Activated CD4-positive, alpha-beta memory T cell treated with anti-CD3 and anti-CD28 coated beads for 36 hours (primary cell): ENCODE data around the gene EHD4. TPM values are rescaled to one million over a fixed set of nuclear protein-coding genes. Genes with fewer than 3 reads are reported as not detected.

ENCODE experiments used
- CTCF ChIA-PET: fragments of 350-600 bp; sonication (Branson Sonifier 250); formaldehyde crosslinking; loops from one replicate; lab custom pipeline; 2021; ENCODE audit warnings: antibody characterized with exemption, inconsistent platforms; lab: Charles Lee
- POLR2A ChIA-PET: fragments of 350-600 bp; sonication (Branson Sonifier 250); formaldehyde crosslinking; loops from one replicate; lab custom pipeline; 2021; ENCODE audit warnings: antibody characterized with exemption; lab: Charles Lee
- DNase-seq: peaks from one replicate; pipeline ENCODE4 v3.0.0-alpha.2; 2020
- H3K27ac Mint-ChIP-seq: one replicate; pipeline ENCODE4 v1.8.0; 2021; ENCODE audit warnings: mixed read lengths
- H3K27me3 Mint-ChIP-seq: one replicate; pipeline ENCODE4 v1.8.0; 2021; ENCODE audit warnings: mixed read lengths
- H3K36me3 Mint-ChIP-seq: one replicate; pipeline ENCODE4 v1.8.0; 2021; ENCODE audit warnings: mixed read lengths
- H3K4me1 Mint-ChIP-seq: one replicate; pipeline ENCODE4 v1.8.0; 2021; ENCODE audit warnings: low read depth, mixed read lengths
- H3K4me3 Mint-ChIP-seq: one replicate; pipeline ENCODE4 v1.8.0; 2021; ENCODE audit warnings: mild to moderate bottlenecking, mixed read lengths
- H3K9me3 Mint-ChIP-seq: one replicate; pipeline ENCODE4 v1.8.0; 2021; ENCODE audit warnings: mixed read lengths
- intact Hi-C: fragments of 100-400 bp; cut with micrococcal nuclease; formaldehyde crosslinking; loops from one replicate; pipeline ENCODE4 v1.15.1; 2023
- total RNA-seq, 2 experiments: library from RNA; stranded (reverse); gene quantifications; one replicate each; pipeline ENCODE4 v1.2.3, GENCODE V29; 2021

Gene EHD4
- total RNA-seq, 2 experiments from 2014 or later = 43.6 to 45.0 TPM

DNA sequence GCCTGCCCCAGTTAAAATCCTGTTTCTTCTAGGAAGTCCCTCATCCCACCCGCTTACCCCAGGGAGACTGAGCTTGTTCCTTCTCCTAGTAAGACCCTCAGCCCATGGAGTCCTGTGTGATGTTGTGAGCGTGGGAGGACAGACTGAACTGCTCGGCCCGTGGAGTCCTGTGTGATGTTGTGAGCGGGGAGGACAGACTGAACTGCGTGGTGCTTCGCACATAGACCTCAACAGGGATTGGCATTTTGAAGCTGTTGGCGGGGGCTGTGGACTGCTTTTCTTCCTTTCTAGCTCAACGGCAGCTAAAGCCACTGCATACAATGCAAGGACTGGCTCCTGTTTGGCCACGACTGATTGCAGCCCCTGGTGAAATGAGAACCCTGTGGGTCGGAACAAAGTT, 76.9 kb downstream of the EHD4 start:
- Mint-ChIP-seq H3K4me1 (peaks cover 33% of the 10 kb centered on the region), H3K4me3 (no peak overlapping the region), H3K36me3 (peaks cover 13% of the 10 kb centered on the region), H3K27me3 (no peaks in the 10 kb centered on the region), H3K27ac (peak overlapping the region; percentile 84), H3K9me3 (no peaks in the 10 kb centered on the region)
- DNase-seq = no peak
- POLR2A ChIA-PET = no interaction called here
- CTCF ChIA-PET = interaction anchor here (1.4 to 2.2 kb wide), 3 partner anchors 8 to 84 kb away, joined by 3 to 16 read pairs (median 6); no protein-coding TSS in a partner anchor
- intact Hi-C loops = no loop called here

DNA sequence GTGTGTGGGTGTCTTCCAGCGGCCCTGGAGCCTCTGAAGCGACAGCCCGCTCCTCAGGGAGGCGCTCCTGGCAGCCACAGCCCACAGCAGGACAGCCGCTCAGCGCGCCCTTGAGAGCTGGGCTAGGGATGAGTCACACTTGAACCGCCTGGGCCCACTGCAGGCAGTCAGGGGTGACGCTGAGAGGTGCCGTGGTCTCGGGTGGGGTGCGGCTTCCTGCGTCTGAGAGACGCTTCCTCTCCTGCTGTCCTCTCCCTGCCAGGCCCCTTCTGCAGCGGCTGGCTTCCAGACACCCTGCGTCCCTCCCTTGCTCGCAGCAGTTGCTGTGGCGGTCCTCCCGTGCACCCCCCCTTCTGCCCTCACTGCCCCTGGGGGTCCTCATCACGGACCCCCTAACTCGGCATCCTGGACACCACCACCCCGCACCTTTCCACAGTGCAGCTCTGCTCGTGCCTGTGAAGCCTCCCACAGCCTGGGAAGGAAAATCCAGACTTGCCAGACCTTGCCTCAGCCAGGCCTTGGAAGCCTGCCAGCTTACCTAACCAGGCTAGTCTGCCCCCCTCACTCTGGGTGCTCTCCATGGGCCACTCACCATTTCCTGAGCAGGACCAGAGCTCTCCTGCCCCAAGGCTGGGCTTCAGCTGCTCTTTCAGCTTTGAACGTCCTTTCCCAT, 77.4 kb downstream of the EHD4 start:
- ChIA-PET POLR2A (no interaction called here), CTCF (interaction anchor here (0.7 to 2.2 kb wide), 4 partner anchors 8 to 83 kb away, joined by 3 to 16 read pairs (median 5); no protein-coding TSS in a partner anchor)
- no peaks in the 10 kb centered on the region for H3K9me3 Mint-ChIP-seq
- H3K4me1 Mint-ChIP-seq = peaks cover 33% of the 10 kb centered on the region
- peak overlapping the region; percentile 84 for H3K27ac Mint-ChIP-seq
- intact Hi-C loops = no loop called here
- H3K4me3 Mint-ChIP-seq = peak overlapping the region; percentile 29
- DNase-seq = peak; percentile 87
- no peaks in the 10 kb centered on the region for H3K27me3 Mint-ChIP-seq
- peaks cover 13% of the 10 kb centered on the region for H3K36me3 Mint-ChIP-seq

GRCh38 chr15:41894251-41894790, 78.0 kb downstream of the EHD4 start:
- H3K27me3 Mint-ChIP-seq = no peaks in the 10 kb centered on the region
- no peaks in the 10 kb centered on the region for H3K9me3 Mint-ChIP-seq
- CTCF ChIA-PET = interaction anchor here (0.7 to 2.2 kb wide), 3 partner anchors 11 to 83 kb away, joined by 4 to 16 read pairs (median 6); no protein-coding TSS in a partner anchor
- peak overlapping the region; percentile 84 for H3K27ac Mint-ChIP-seq
- POLR2A ChIA-PET = no interaction called here
- H3K36me3 Mint-ChIP-seq = peaks cover 13% of the 10 kb centered on the region
- peak overlapping the region; percentile 29 for H3K4me3 Mint-ChIP-seq
- intact Hi-C loops = no loop called here
- peaks cover 33% of the 10 kb centered on the region for H3K4me1 Mint-ChIP-seq
- no peak for DNase-seq

DNA sequence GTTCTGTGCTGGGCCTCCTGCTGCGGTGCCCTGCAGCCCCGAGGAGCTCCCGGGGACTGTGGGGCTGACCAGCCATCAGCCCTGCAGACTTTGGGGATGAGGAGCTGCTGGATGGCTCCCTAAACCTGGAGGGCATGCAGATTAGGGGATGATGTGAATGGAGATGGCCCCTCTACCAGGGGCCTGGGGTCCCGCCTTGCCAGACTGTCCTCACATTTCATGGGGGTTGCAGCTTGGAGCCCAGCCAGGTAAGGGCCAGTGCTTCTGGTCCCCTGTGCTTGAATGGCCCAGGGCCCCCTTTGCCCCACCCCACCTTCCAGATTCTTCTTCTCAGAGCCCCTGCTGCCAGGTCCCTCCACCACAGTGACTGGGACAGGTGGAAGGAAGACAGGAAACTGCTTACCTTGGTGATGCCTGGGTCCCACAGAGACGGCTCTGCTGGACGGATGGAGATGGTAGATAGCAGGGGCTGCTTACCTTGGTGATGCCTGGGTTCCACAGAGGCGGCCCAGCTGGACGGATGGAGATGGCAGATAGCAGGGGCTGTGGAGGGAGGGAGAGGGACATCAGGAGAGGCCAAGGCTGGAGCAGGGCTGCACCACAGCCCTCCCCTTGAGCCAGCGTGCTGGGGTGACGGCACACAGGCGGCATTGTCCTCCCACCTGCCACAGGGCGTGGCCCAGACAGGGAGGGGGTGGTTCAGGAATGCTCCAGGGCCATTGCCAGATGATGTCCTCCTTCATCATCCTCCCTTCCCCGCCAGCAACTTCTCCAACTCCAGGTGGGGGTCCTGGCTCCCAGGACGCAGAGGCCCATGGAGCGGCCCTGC, 78.7 kb downstream of the EHD4 start, which contains the start of gene SPTBN5:
SPTBN5 (minus strand) TSS at position 632 of the 829 bp plus-strand sequence; CDS start at position 76, 556 bp downstream.
- no peaks in the 10 kb centered on the region for H3K27me3 Mint-ChIP-seq
- POLR2A ChIA-PET = interaction anchor here (0.6 to 1.1 kb wide), 2 partner anchors 23 to 79 kb away, joined by 3 read pairs; partner anchors contain the start of gene EHD4
- peak within 1 kb of the TSS; percentile 38 for H3K4me3 Mint-ChIP-seq
- H3K4me1 Mint-ChIP-seq = peaks cover 37% of the 10 kb centered on the region
- intact Hi-C loops = no loop called here
- no peaks in the 10 kb centered on the region for H3K9me3 Mint-ChIP-seq
- peaks cover 9% of the 10 kb centered on the region for H3K36me3 Mint-ChIP-seq
- CTCF ChIA-PET = interaction anchor here (1.0 to 2.4 kb wide), 5 partner anchors 8 to 82 kb away, joined by 3 to 16 read pairs (median 6); no protein-coding TSS in a partner anchor
- no peak for DNase-seq
- H3K27ac Mint-ChIP-seq = peak within 1 kb of the TSS; percentile 84

DNA sequence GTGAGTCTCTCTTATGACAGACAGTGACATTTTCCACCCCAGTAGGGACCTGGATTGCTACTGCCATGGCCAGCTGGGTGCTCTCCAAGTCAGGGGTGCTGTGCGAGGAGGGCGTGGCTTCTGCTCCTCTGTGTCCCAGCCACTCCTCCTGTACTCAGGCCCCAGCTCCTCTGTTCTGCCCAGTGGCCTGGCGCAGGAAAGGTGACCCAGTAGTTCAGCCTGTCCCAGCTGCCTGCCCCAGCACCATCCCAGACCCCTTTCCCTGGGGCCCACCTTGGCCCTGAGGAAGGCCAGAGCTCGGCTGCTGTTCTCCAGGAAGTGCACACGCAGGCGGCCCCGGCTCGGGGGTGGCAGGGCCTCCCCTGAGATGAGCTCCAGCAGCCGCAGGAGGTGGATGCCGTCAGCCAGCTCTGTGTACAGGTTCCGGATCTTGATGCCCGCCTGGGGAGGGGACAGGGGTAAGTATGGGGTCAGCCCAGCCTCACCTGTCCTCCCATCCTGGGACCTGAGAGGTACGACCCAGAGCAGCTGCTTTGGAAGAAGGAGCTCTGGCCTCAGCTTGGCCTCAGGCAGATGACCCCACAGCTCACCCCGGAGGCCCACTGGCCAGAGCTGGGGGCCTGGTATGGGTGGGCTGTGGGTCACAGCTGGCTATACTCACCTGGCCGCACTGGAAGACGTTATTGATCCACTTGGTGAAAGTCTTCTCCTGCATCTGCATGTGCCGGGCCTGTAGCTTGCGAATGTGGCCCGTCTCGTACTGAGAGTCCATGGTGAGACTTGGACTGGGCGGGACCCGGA, 79.5 kb downstream of the EHD4 start:
- Mint-ChIP-seq H3K36me3 (peaks cover 5% of the 10 kb centered on the region), H3K9me3 (no peaks in the 10 kb centered on the region), H3K27me3 (no peaks in the 10 kb centered on the region), H3K4me3 (peak overlapping the region; percentile 38), H3K4me1 (peaks cover 42% of the 10 kb centered on the region), H3K27ac (peak overlapping the region; percentile 42)
- ChIA-PET POLR2A (interaction anchor here (0.6 to 1.1 kb wide), 3 partner anchors 22 to 380 kb away, joined by 3 read pairs; partner anchors contain the start of gene EHD4), CTCF (interaction anchor here (1.0 to 2.4 kb wide), 4 partner anchors 9 to 285 kb away, joined by 3 to 9 read pairs (median 4); no protein-coding TSS in a partner anchor)
- intact Hi-C loops = no loop called here
- DNase-seq = peak; percentile 36

DNA sequence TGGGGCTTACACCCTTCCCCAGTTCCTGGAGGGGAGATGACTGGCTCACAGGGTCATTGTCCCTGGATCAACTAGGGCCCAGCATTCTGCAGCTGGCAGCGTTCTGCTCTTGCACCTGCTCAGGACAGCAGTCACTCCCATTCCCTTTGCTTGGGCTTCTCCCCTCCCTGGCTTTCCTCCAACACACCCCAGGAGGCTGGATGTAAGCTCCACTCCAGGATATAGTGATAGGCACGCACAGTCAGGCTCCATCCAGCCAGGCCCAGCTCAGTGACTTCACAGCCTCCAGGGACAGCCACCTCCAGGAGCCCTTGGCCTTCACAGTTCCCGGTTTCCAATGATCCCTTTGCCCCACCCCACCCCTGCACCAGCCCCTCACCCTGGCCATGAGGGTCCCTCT, 80.4 kb downstream of the EHD4 start:
- H3K9me3 Mint-ChIP-seq = no peaks in the 10 kb centered on the region
- no peak overlapping the region for H3K27ac Mint-ChIP-seq
- no peak overlapping the region for H3K4me3 Mint-ChIP-seq
- no peaks in the 10 kb centered on the region for H3K27me3 Mint-ChIP-seq
- POLR2A ChIA-PET = no interaction called here
- CTCF ChIA-PET = interaction anchor here (1.2 to 2.4 kb wide), 2 partner anchors 12 to 284 kb away, joined by 3 to 9 read pairs; no protein-coding TSS in a partner anchor
- H3K4me1 Mint-ChIP-seq = peaks cover 43% of the 10 kb centered on the region
- intact Hi-C loops = no loop called here
- peaks cover under 1% of the 10 kb centered on the region for H3K36me3 Mint-ChIP-seq
- DNase-seq = no peak

GRCh38 chr15:41891226-41891625, 81.1 kb downstream of the EHD4 start:
- Mint-ChIP-seq H3K27me3 (no peaks in the 10 kb centered on the region), H3K9me3 (no peaks in the 10 kb centered on the region), H3K4me1 (peaks cover 43% of the 10 kb centered on the region), H3K27ac (no peak overlapping the region), H3K36me3 (no peaks in the 10 kb centered on the region), H3K4me3 (no peak overlapping the region)
- intact Hi-C loops = no loop called here
- POLR2A ChIA-PET = no interaction called here
- CTCF ChIA-PET = no interaction called here
- no peak for DNase-seq

DNA sequence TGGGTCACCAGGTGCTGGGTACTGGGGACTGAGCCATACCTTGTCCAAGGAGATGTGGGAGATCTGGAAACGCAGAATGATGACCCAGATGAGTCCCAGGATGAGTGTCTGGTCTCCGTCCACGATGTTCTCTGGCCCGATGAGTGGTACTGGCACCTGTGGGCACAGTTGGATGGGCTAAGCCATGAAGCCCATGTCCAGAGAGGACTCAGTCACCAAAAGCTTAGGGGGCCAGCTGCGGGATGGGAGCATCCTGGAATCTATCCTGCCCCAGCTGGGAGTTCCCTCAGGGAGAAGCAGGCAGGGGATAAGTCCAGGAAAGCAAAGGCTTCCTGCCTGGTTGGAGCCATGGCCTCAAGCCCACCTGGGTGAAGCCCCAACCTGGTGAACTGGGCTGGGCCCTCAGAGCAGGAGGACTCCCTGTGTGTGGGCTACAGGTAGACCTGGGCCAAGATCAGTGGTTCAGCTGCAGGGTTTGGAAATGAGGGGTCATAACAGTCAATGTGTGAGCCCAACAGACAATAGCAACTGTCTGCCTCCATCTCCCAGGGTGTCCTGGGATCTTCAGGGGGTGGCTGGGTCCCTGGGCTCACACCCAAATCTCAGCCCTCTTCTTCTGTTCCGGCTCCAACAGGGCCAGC, 82.2 kb downstream of the EHD4 start:
- POLR2A ChIA-PET = no interaction called here
- no peak for DNase-seq
- Mint-ChIP-seq H3K36me3 (no peaks in the 10 kb centered on the region), H3K27ac (no peak overlapping the region), H3K4me1 (peaks cover 41% of the 10 kb centered on the region), H3K9me3 (no peaks in the 10 kb centered on the region), H3K4me3 (no peak overlapping the region), H3K27me3 (no peaks in the 10 kb centered on the region)
- CTCF ChIA-PET = no interaction called here
- intact Hi-C loops = no loop called here

DNA sequence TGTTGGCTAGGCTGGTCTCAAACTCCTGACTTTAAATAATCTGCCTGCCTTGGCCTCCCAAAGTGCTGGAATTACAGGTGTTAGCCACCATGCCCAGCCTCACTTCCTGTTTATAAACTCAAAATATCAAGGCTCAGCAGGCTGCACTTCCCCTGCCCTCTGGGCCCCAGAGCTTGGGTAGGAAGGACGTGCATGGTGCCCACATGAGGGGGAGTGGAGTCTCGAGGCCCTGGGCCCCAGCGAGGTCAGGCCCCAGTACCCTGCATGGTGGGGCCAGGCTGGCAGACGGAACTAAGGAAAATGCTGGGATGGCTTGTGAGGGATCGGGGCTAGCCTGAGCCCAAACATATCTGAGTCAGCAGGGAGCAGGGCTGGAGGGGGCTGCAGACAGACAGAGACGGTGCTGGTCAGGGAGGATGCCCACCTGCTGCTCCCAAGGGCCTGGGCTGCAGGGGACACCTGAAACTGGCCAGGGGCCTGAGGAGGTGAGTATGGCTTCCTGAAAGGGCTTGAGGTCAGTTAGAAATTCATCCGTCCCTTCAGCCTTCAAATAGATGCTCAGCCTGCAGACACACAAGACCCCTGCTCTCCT, 83.6 kb downstream of the EHD4 start:
- peak; percentile 46 for DNase-seq
- ChIA-PET CTCF (interaction anchor here (0.9 kb wide), 1 partner anchor 16 kb away, joined by 3 read pairs; no protein-coding TSS in a partner anchor), POLR2A (no interaction called here)
- no peak overlapping the region for H3K27ac Mint-ChIP-seq
- no peaks in the 10 kb centered on the region for H3K36me3 Mint-ChIP-seq
- H3K9me3 Mint-ChIP-seq = no peaks in the 10 kb centered on the region
- H3K4me3 Mint-ChIP-seq = no peak overlapping the region
- H3K27me3 Mint-ChIP-seq = no peaks in the 10 kb centered on the region
- peaks cover 27% of the 10 kb centered on the region for H3K4me1 Mint-ChIP-seq
- intact Hi-C loops = no loop called here

DNA sequence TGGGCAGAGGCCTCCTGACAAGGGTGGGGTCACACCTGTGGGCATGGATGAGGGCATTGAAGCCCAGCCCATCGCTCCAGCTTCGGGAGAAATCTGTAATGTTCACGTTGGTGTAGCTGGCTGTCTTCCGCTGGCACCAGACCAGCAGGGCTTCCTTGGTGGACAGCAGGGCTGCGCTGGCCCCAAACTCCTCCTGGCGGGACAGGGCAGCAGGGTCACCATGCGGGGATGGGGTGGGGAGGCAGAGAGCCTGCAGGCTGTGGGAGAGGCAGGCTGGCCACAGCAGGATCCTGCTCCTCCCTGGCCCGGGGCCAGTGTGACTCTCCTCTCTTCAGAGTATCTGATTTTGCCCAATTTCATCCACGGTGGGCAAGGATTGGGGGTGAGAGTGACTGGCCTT, 84.5 kb downstream of the EHD4 start:
- H3K36me3 Mint-ChIP-seq = no peaks in the 10 kb centered on the region
- H3K27ac Mint-ChIP-seq = no peak overlapping the region
- no peaks in the 10 kb centered on the region for H3K27me3 Mint-ChIP-seq
- intact Hi-C loops = no loop called here
- peaks cover 21% of the 10 kb centered on the region for H3K4me1 Mint-ChIP-seq
- ChIA-PET CTCF (interaction anchor here (0.9 kb wide), 1 partner anchor 17 kb away, joined by 3 read pairs; no protein-coding TSS in a partner anchor), POLR2A (no interaction called here)
- no peak overlapping the region for H3K4me3 Mint-ChIP-seq
- no peaks in the 10 kb centered on the region for H3K9me3 Mint-ChIP-seq
- DNase-seq = no peak
